HepG2 (cell line): ENCODE results near the gene KIZ. TPM values are rescaled to one million over a fixed set of nuclear protein-coding genes. Genes with fewer than 3 reads are reported as not detected.
A peak's percentile ranks its signal among the peaks of the same experiment; 100 is the strongest.

Experiments
- ARID4A ChIP-seq: sonication (generic); formaldehyde crosslinking; IDR thresholded peaks from 2 replicates; pipeline ENCODE4 v1.5.0; 2020; ENCODE audit warnings: mild to moderate bottlenecking, missing genetic modification reagents, borderline replicate concordance
- CENPBD1 ChIP-seq: sonication (generic); formaldehyde crosslinking; IDR thresholded peaks from 2 replicates; pipeline ENCODE4 v1.8.0; 2022; ENCODE audit warnings: missing genetic modification reagents, low read depth, mild to moderate bottlenecking, borderline replicate concordance
- CHCHD3 ChIP-seq: sonication (generic); formaldehyde crosslinking; IDR thresholded peaks from 2 replicates; pipeline ENCODE4 v1.8.0; 2022; ENCODE audit warnings: mild to moderate bottlenecking, missing genetic modification reagents, moderate library complexity
- E2F2 ChIP-seq: sonication (generic); formaldehyde crosslinking; IDR thresholded peaks from 2 replicates; pipeline ENCODE4 v1.4.0; 2020; ENCODE audit warnings: missing genetic modification reagents, borderline replicate concordance
- GRHL1 ChIP-seq: sonication (generic); formaldehyde crosslinking; conservative IDR thresholded peaks from 2 replicates; pipeline ENCODE4 v1.8.0; 2022; ENCODE audit warnings: missing genetic modification reagents
- KDM1A ChIP-seq: IDR thresholded peaks from 2 replicates; pipeline ENCODE4 v1.6.1; 2016; ENCODE audit warnings: missing compliant biosample characterization
- NFE2L1 ChIP-seq: sonication (generic); formaldehyde crosslinking; IDR thresholded peaks from 2 replicates; pipeline ENCODE4 v1.4.0; 2020; ENCODE audit warnings: missing genetic modification reagents, mild to moderate bottlenecking, borderline replicate concordance
- PAWR ChIP-seq: sonication (generic); formaldehyde crosslinking; IDR thresholded peaks from 2 replicates; pipeline ENCODE4 v1.4.0; 2020; ENCODE audit warnings: missing genetic modification reagents, mild to moderate bottlenecking, borderline replicate concordance
- RXRB ChIP-seq: IDR thresholded peaks from 2 replicates; pipeline ENCODE4 v1.6.1; 2016; ENCODE audit warnings: borderline replicate concordance, missing genetic modification reagents, missing compliant biosample characterization
- SMYD3 ChIP-seq: sonication (generic); formaldehyde crosslinking; IDR thresholded peaks from 2 replicates; pipeline ENCODE4 v1.8.1; 2023; ENCODE audit warnings: mild to moderate bottlenecking, missing genetic modification reagents
- YEATS2 ChIP-seq: sonication (generic); formaldehyde crosslinking; IDR thresholded peaks from 2 replicates; pipeline ENCODE4 v1.4.0; 2020; ENCODE audit warnings: missing genetic modification reagents, borderline replicate concordance
- ZNF335 ChIP-seq: sonication (generic); formaldehyde crosslinking; IDR thresholded peaks from 2 replicates; pipeline ENCODE4 v1.4.0; 2020; ENCODE audit warnings: missing genetic modification reagents
- ZNF512 ChIP-seq: sonication (generic); formaldehyde crosslinking; IDR thresholded peaks from 2 replicates; pipeline ENCODE4 v1.4.0; 2020; ENCODE audit warnings: mild to moderate bottlenecking, missing genetic modification reagents
- ZNF687 ChIP-seq: sonication (generic); formaldehyde crosslinking; IDR thresholded peaks from 2 replicates; pipeline ENCODE4 v1.5.1; 2020; ENCODE audit warnings: mild to moderate bottlenecking, missing genetic modification reagents, moderate library complexity
- polyA plus RNA-seq, 8 experiments: library from polyadenylated mRNA; depleted of rRNA in 3 of 8; stranded (reverse) in 7 of 8; unstranded in 1 of 8; fragments of >200 nt; fragmentation: Illumina TruSeq in 4 of 8; extraction: Trizol in 4 of 8; gene quantifications; 2 replicates each; pipeline versions ENCODE4 v1.2.1 to v1.2.3, GENCODE V29; 2011 to 2016; ENCODE audit warnings: low read depth in 4 of 8, missing spikeins in 1 of 8, mixed read lengths in 1 of 8; ENCODE audit not compliant: insufficient read depth in 1 of 8
- total RNA-seq, 5 experiments: library from RNA; depleted of rRNA; stranded (reverse); fragments of >200 nt; fragmentation: Illumina TruSeq; extraction: Trizol; gene quantifications; 2 replicates each; pipeline ENCODE4 v1.2.3, GENCODE V29; 2016; ENCODE audit warnings: low read depth in 1 of 5

Gene KIZ
- total and polyA plus RNA-seq, 2 of the 13 experiments (the other 11 are each of a cell fraction or from before 2014, with no cell fraction given): 46.3 to 114 TPM

GRCh38 chr20:21133917-21134622 is 8.2 kb downstream of the KIZ start (continued):
- TF ChIP-seq PAWR (CRISPR knock-in tag) (no peak), ZNF512 (no peak), ZNF335 (no peak), ZNF687 (CRISPR knock-in tag) (peak; percentile 25), YEATS2 (CRISPR knock-in tag) (no peak), RXRB (CRISPR knock-in tag) (no peak), CHCHD3 (CRISPR knock-in tag) (no peak), E2F2 (CRISPR knock-in tag) (no peak), CENPBD1 (CRISPR knock-in tag) (no peak), KDM1A (CRISPR knock-in tag) (0 out of 2 replicates have a peak, but pooled peaks have one; percentile 28), SMYD3 (CRISPR knock-in tag) (no peak), GRHL1 (CRISPR knock-in tag) (no peak), NFE2L1 (CRISPR knock-in tag) (no peak), ARID4A (CRISPR knock-in tag) (no peak)
